HG03521 (cell line): ENCODE results near the gene DDX49.
"Not testable (repeated sequence)": the region's sequence is repeated elsewhere in the genome, so short reads cannot be mapped to it uniquely, and the experiment has no call there.

ENCODE experiments used
- ATAC-seq: cut with Tn5 transposase; IDR thresholded peaks from one replicate; pipeline ENCODE4 v1.9.1; 2021; ENCODE audit warnings: mild to moderate bottlenecking, moderate library complexity; ENCODE audit not compliant: unreplicated experiment

Gene DDX49

GRCh38 chr19:18895824-18896341 lies 23.6 kb upstream of the DDX49 start, which contains the start of gene CERS1:
Gene CERS1, minus strand, starts transcription at chr19:18896158. Its CDS starts 86 bp downstream, at chr19:18896072.
- no peak for ATAC-seq

GRCh38 chr19:18896421-18896841 lies 23.1 kb upstream of the DDX49 start:
- no peak for ATAC-seq

GRCh38 chr19:18897094-18898029 lies 22.2 kb upstream of the DDX49 start:
- no peak for ATAC-seq

DNA sequence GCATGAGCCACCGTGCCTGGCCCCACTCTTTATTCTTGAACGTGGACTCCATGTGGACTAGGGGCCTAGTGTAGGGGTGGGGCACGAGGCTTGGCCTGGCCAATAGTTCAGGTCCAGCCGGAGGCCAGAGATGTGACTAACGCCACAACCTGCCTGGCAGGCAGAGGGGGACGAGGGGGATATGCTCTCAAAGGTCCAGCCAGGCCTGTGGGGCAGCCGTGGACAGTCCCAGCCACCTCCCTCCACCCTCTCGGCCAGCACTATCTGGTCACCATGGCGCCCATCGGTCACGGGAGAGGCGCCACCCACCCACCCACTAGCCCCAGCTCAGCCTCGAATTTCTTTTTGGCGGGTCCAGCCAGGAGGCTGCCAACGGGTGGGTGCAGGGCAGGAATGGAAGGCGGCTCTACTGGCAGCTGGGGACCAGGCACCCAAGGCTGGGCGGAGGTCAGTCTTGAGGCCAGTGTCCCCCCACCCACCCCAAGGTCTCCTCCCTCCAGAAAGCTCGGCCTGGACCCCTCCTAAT lies 21.4 kb upstream of the DDX49 start:
- ATAC-seq: no peak

- no peak for ATAC-seq
Observed at GRCh38 chr19:18898607-18899408, 20.7 kb upstream of the DDX49 start.

- no peak for ATAC-seq
Observed at GRCh38 chr19:18899624-18900560, 19.6 kb upstream of the DDX49 start.

- no peak for ATAC-seq
Observed at GRCh38 chr19:18900700-18901481, 18.6 kb upstream of the DDX49 start.

DNA sequence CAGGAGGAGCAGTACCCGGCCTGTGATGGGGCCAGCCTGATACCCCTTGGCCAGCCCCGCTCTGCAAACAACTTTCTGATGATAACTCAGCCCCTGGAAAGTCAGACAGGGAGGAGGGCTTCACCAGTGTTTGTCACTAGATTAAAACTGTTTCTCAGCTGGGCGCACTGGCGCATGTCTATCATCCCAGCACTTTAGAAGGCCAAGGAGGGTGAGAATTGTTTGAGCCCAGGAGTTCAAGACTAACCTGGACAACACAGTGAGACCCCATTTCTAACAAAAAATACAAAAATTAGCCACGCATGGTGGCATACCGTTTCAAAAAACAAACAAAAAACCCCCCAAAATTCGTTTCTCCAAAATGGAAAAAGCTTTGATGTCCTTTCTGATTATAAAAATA lies 18.0 kb upstream of the DDX49 start:
- no peak for ATAC-seq

DNA sequence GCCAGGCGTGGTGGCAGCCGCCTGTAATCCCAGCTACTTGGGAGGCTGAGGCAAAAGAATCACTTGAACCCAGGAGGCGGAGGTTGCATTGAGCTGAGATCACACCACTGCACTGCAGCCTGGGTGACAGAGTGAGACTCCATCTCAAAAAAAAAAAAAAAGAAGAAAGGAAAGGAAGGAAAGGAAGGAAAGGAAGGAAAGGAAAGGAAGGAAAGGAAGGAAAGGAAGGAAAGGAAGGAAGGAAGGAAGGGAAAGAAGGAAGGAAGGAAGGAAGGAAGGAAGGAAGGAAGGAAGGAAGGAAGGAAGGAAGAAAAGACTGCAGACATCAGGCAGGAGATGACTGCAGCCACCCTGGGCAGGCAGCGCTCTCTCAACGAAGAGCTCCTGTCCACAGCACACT lies 17.0 kb upstream of the DDX49 start:
- ATAC-seq: not testable (repeated sequence)

DNA sequence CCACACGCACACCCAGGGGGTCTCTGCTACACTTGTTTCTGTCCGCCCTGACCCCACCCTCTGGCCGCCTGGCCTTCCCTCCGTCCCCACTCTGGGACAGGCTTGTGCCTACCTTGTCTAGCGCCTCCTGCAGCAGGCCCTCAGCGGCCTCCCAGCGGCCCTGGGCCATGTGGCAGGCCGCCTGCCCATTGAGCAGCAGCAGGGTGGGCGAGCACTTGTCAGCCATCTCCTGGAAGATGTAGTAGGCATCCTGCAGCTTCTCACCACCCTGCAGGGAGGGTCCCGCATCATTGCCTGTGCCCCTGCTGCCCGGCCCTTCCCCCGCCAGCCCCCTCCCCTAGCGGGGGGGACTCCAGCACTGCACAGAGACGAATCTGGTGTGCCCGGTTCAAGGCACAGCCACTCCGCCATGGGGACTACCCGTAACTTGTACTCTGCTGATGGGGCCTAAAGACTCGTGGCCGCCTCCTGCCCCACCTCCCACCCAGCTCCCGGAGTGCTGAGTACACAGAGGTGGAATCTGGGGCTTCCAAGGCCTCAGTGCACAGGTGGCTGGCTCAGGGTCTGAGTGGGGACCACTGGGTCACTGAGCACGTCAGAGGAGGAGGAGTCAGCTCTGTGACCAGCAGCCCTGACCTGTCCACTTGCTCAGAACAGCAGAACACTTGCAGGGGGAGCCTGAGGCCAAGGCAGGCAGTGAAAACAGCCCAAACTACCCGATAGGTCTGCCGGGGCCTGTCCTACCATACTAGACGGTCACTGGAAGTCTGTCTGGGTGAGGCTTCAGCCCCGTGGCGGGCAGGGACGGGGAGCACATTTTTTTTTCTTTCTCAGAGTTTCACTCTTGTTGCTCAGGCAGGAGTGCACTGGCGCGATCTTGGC lies 16.1 kb upstream of the DDX49 start:
- no peak for ATAC-seq

GRCh38 chr19:18904334-18905057 lies 15.0 kb upstream of the DDX49 start:
- ATAC-seq: no peak

DNA sequence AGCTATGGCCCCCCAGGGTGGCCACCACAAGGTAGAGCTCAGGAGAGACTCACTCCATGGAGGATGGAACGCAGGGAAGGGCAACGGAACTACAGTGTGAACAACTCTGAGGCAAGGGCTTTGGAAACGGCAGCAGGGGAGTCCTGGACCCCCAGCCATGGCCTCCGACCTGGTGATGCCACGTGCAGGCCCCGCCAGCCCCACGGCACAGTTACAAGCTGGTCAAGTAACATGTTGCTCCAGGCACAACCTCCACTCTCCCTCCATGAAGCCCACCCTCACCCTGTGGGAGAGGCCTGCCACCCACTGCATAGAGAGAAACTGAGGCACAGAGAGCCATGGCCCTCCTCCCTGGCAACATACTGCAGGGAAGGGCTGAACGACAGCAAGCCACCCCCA lies 14.5 kb upstream of the DDX49 start:
- no peak for ATAC-seq

- no peak for ATAC-seq
Observed at GRCh38 chr19:18905513-18906236, 13.8 kb upstream of the DDX49 start.

GRCh38 chr19:18906605-18907519 lies 12.7 kb upstream of the DDX49 start:
- no peak for ATAC-seq

GRCh38 chr19:18908917-18909619 lies 10.4 kb upstream of the DDX49 start:
- ATAC-seq: no peak
